Spleen (tissue), 11 donors: ENCODE data around the gene RAD51B. TPM values are rescaled to one million over a fixed set of nuclear protein-coding genes. Genes with fewer than 3 reads are reported as not detected.

Experiments
- DNase-seq: peaks from one replicate; pipeline ENCODE4 v3.0.0-alpha.2; 2020
- H3K27ac ChIP-seq, 8 donors: fragments of 200-600 bp; sonication (generic) in 7 of 8; 1 replicate in 4 of 8; 2 replicates in 4 of 8; pipeline versions ENCODE4 v1.5.0 to v1.8.0; 2016 to 2021; ENCODE audit warnings: inconsistent platforms in 4 of 8, mild to moderate bottlenecking in 4 of 8, moderate library complexity in 1 of 8
- H3K27me3 ChIP-seq, 7 donors: fragments of 200-600 bp; sonication (generic) in 6 of 7; replicated peaks in 1 of 7; 1 replicate in 4 of 7; 2 replicates in 3 of 7; pipeline versions ENCODE4 v1.5.0 to v1.8.0; 2016 to 2021; ENCODE audit warnings: inconsistent platforms in 3 of 7, mild to moderate bottlenecking in 1 of 7
- H3K36me3 ChIP-seq, 6 donors: fragments of 200-600 bp; sonication (generic) in 5 of 6; 1 replicate in 4 of 6; 2 replicates in 2 of 6; pipeline versions ENCODE4 v1.5.0 to v1.8.0; 2016 to 2021; ENCODE audit warnings: inconsistent platforms in 2 of 6
- H3K4me1 ChIP-seq, 6 donors: fragments of 200-600 bp; sonication (generic) in 5 of 6; 1 replicate in 3 of 6; 2 replicates in 3 of 6; pipeline versions ENCODE4 v1.5.0 to v1.8.0; 2016 to 2021; ENCODE audit warnings: inconsistent platforms in 3 of 6
- H3K4me3 ChIP-seq, 8 donors: fragments of 200-600 bp; sonication (generic) in 7 of 8; 1 replicate in 4 of 8; 2 replicates in 4 of 8; pipeline versions ENCODE4 v1.5.0 to v1.8.0; 2016 to 2021; ENCODE audit warnings: inconsistent platforms in 4 of 8, mild to moderate bottlenecking in 4 of 8, moderate library complexity in 2 of 8
- H3K9me3 ChIP-seq, 8 donors: fragments of 200-600 bp; sonication (generic) in 7 of 8; 1 replicate in 4 of 8; 2 replicates in 4 of 8; pipeline versions ENCODE4 v1.5.0 to v1.8.0; 2016 to 2021; ENCODE audit warnings: inconsistent platforms in 4 of 8
- CTCF ChIP-seq, 11 experiments: fragments of 200-600 bp in 7 of 11; fragments of 450-650 bp in 4 of 11; sonication (generic) in 4 of 11; IDR thresholded peaks in 8 of 11; conservative IDR thresholded peaks in 3 of 11; 1 replicate in 7 of 11; 2 replicates in 4 of 11; pipeline versions ENCODE4 v1.4.0 to v1.8.0; 2016 to 2021; ENCODE audit warnings: antibody characterized with exemption in 11 of 11, inconsistent platforms in 4 of 11, mild to moderate bottlenecking in 1 of 11
- POLR2A ChIP-seq, 3 donors: fragments of 450-650 bp; IDR thresholded peaks; one replicate each; pipeline ENCODE4 v1.5.1; 2017; ENCODE audit warnings: antibody characterized with exemption in 3 of 3, mild to moderate bottlenecking in 1 of 3
- POLR2AphosphoS5 ChIP-seq, 3 donors: sonication (generic); formaldehyde crosslinking; IDR thresholded peaks; one replicate each; pipeline ENCODE4 v1.5.1; 2017; ENCODE audit warnings: antibody characterized with exemption in 3 of 3
- WGBS, 5 donors: extraction: QIAGEN DNeasy Blood & Tissue Kit in 3 of 5; methylation state at CpG; one replicate each; pipeline versions ENCODE4 v1.1.5 to v1.1.7; 2013 to 2018; 5-methylcytosine and 5-hydroxymethylcytosine counted together
- intact Hi-C: fragments of 100-400 bp; cut with DNase I; formaldehyde crosslinking; loops from one replicate; pipeline ENCODE4 v1.15.0; 2023; ENCODE audit warnings: low total_unique reads
- polyA plus RNA-seq, 3 donors: library from polyadenylated mRNA; stranded (reverse); fragments of 200-250 nt; gene quantifications; one replicate each; pipeline ENCODE4 v1.2.1, GENCODE V29; 2013
- total RNA-seq, 7 donors: library from RNA; depleted of rRNA in 3 of 7; stranded (reverse); fragments of >200 nt in 3 of 7; fragmentation: NEBNext Ultra II Directional in 4 of 7; extraction: Animal tissue kit (Norgen Biotek cat#: 25700) in 4 of 7; gene quantifications; one replicate each; pipeline versions ENCODE4 v1.1.0 to v1.2.1, GENCODE V29; 2016 to 2021
- donor health status: healthy with polysubstance abuse.
- donor health status: DM: no; HTN: no; CAD: no; lungs with moderate emphysema.
- donor health status: DM: no; HTN: no; CAD: no.
- donor health status: Bipolar disorder and iron deficiency.
- donor health status: healthy.
- donor health status: DM: no; HTN: no; CAD: no.
- donor health status: DM: yes; HTN: yes; CAD: no.

RAD51B gene
- total and polyA plus RNA-seq, 10 donors = 4.2 to 43.7 (median 29.8) TPM

- Histone ChIP-seq H3K27ac (peak overlapping the region in 2 of 8 donors; percentile 0 to 1), H3K36me3 (no peaks in the 10 kb centered on the region), H3K9me3 (no peaks in the 10 kb centered on the region), H3K4me3 (no peak overlapping the region), H3K27me3 (no peaks in the 10 kb centered on the region), H3K4me1 (no peaks in the 10 kb centered on the region)
- intact Hi-C loops = no loop called here
- TF ChIP-seq CTCF (IDR thresholded peaks at IDR 0.05 in 8 of 11, conservative IDR thresholded peaks at IDR 0.05 in 3 of 11) (no peak), POLR2AphosphoS5 (IDR thresholded peaks at IDR 0.05) (no peak), POLR2A (IDR thresholded peaks at IDR 0.05) (no peak)
- WGBS, 5 donors = 58 to 81% (median 70%) methylated on average over 7 of the region's 7 CpGs
- no peak for DNase-seq
Measured at GRCh38 chr14:67919259-67920032, 99.9 kb downstream of the RAD51B start.

GRCh38 chr14:67926821-67927220, 107.2 kb downstream of the RAD51B start:
- TF ChIP-seq CTCF (IDR thresholded peaks at IDR 0.05 in 8 of 11, conservative IDR thresholded peaks at IDR 0.05 in 3 of 11) (no peak), POLR2A (IDR thresholded peaks at IDR 0.05) (no peak), POLR2AphosphoS5 (IDR thresholded peaks at IDR 0.05) (no peak)
- Histone ChIP-seq H3K4me1 (no peaks in the 10 kb centered on the region), H3K9me3 (peaks cover 7 to 57% (median 45%) of the 10 kb centered on the region in 8 donors), H3K36me3 (peaks cover 0 to 7% (median 0%) of the 10 kb centered on the region in 6 donors), H3K27me3 (no peaks in the 10 kb centered on the region), H3K27ac (no peak overlapping the region), H3K4me3 (no peak overlapping the region)
- WGBS, 5 donors = 94 to 99% (median 98%) methylated on average over 3 of the region's 3 CpGs
- intact Hi-C loops = no loop called here
- DNase-seq = no peak

GRCh38 chr14:67927244-67927643, 107.7 kb downstream of the RAD51B start:
- H3K27me3 ChIP-seq = no peaks in the 10 kb centered on the region
- peaks cover 7 to 57% (median 45%) of the 10 kb centered on the region in 8 donors for H3K9me3 ChIP-seq
- H3K4me3 ChIP-seq = no peak overlapping the region
- TF ChIP-seq POLR2AphosphoS5 (IDR thresholded peaks at IDR 0.05) (no peak), CTCF (IDR thresholded peaks at IDR 0.05 in 8 of 11, conservative IDR thresholded peaks at IDR 0.05 in 3 of 11) (no peak), POLR2A (IDR thresholded peaks at IDR 0.05) (no peak)
- intact Hi-C loops = no loop called here
- no peak for DNase-seq
- H3K27ac ChIP-seq = no peak overlapping the region
- 68 to 96% (median 92%) methylated on average over 4 of the region's 4 CpGs for WGBS, 5 donors
- peaks cover 0 to 7% (median 0%) of the 10 kb centered on the region in 6 donors for H3K36me3 ChIP-seq
- H3K4me1 ChIP-seq = no peaks in the 10 kb centered on the region

GRCh38 chr14:67928375-67928774, 108.8 kb downstream of the RAD51B start:
- H3K27me3 ChIP-seq = no peaks in the 10 kb centered on the region
- WGBS, 5 donors = 93 to 98% (median 96%) methylated on average over 11 of the region's 11 CpGs
- intact Hi-C loops = no loop called here
- no peak overlapping the region for H3K4me3 ChIP-seq
- peaks cover 7 to 57% (median 45%) of the 10 kb centered on the region in 8 donors for H3K9me3 ChIP-seq
- H3K27ac ChIP-seq = no peak overlapping the region
- no peaks in the 10 kb centered on the region for H3K4me1 ChIP-seq
- no peak for TF ChIP-seq CTCF (IDR thresholded peaks at IDR 0.05 in 8 of 11, conservative IDR thresholded peaks at IDR 0.05 in 3 of 11)
- no peak for DNase-seq
- H3K36me3 ChIP-seq = peaks cover 0 to 7% (median 0%) of the 10 kb centered on the region in 6 donors
